Endothelial cell of umbilical vein (primary cell): Measurements from ENCODE around the gene SKP1. TPM values are rescaled to one million over a fixed set of nuclear protein-coding genes. Genes with fewer than 3 reads are reported as not detected.

Experiments used
- BruUV-seq: library from RNA; stranded (reverse); fragments of 400-500 nt; replicated peaks from 2 replicates; lab custom pipeline; 2021; lab: Mats Ljungman, UMichigan
- CTCF ChIA-PET: fragments of 300-600, 350-600 bp; sonication (Branson Sonifier 250); formaldehyde crosslinking; loops from one replicate; lab custom pipeline; 2021; ENCODE audit warnings: antibody characterized with exemption, inconsistent platforms; lab: Charles Lee
- POLR2A ChIA-PET: fragments of 300-600, 350-600 bp; sonication (Branson Sonifier 250); formaldehyde crosslinking; loops from one replicate; lab custom pipeline; 2021; ENCODE audit warnings: antibody characterized with exemption, inconsistent platforms; lab: Charles Lee
- DNase-seq: peaks from one replicate; pipeline ENCODE4 v3.0.0-alpha.2; 2011; ENCODE audit warnings: low read depth, low spot score
- FAIRE-seq: peaks from 2 replicates; lab custom pipeline; 2011; peaks lifted over from hg19 to GRCh38; lab: Jason Lieb, UNC
- H2AFZ ChIP-seq: 2 replicates; pipeline ENCODE4 v1.6.0; 2012; ENCODE audit warnings: low read depth, low read length, control low read depth, inconsistent platforms
- H3K27ac ChIP-seq: 2 replicates; pipeline ENCODE4 v1.5.1; 2011; ENCODE audit warnings: low read depth, mild to moderate bottlenecking, control low read depth, low read length, moderate library complexity; ENCODE audit not compliant: insufficient read depth
- H3K27me3 ChIP-seq, 2 experiments: 2 replicates each; pipeline versions ENCODE4 v1.6.0 to v1.6.1; 2011; ENCODE audit warnings: low read length in 2 of 2, mixed read lengths in 1 of 2; ENCODE audit not compliant: control insufficient read depth in 2 of 2, insufficient read depth in 2 of 2
- H3K36me3 ChIP-seq, 2 experiments: 2 replicates in 1 of 2; 3 replicates in 1 of 2; pipeline ENCODE4 v1.5.1; 2011; ENCODE audit warnings: low read length in 2 of 2, mild to moderate bottlenecking in 1 of 2, moderate library complexity in 1 of 2; ENCODE audit not compliant: control insufficient read depth in 2 of 2, insufficient read depth in 2 of 2; ENCODE audit errors: extremely low read depth in 1 of 2
- H3K4me1 ChIP-seq: 3 replicates; pipeline ENCODE4 v1.5.1; 2011; ENCODE audit warnings: mild to moderate bottlenecking, low read length; ENCODE audit not compliant: control insufficient read depth, insufficient read depth; ENCODE audit errors: extremely low read depth
- H3K4me2 ChIP-seq: 2 replicates; pipeline ENCODE4 v1.6.1; 2011; ENCODE audit warnings: low read length, control low read depth, mixed read lengths; ENCODE audit not compliant: insufficient read depth
- H3K4me3 ChIP-seq, 3 experiments: fragments of 200-600 bp in 1 of 3; sonication (generic), shearing (Covaris generic) in 1 of 3; replicated peaks in 1 of 3; 2 replicates each; pipeline ENCODE4 v1.5.1; 2011 to 2016; ENCODE audit warnings: control low read depth in 3 of 3, low read length in 3 of 3, mild to moderate bottlenecking in 2 of 3, inconsistent platforms in 1 of 3, low read depth in 1 of 3, moderate library complexity in 1 of 3; ENCODE audit not compliant: insufficient read depth in 1 of 3
- H3K79me2 ChIP-seq: 2 replicates; pipeline ENCODE4 v1.6.0; 2012; ENCODE audit warnings: low read length, inconsistent platforms; ENCODE audit not compliant: control insufficient read depth, insufficient read depth
- H3K9ac ChIP-seq: replicated peaks from 2 replicates; pipeline ENCODE3; 2011; ENCODE audit warnings: low read length, control low read depth; ENCODE audit not compliant: insufficient read depth; ENCODE audit errors: extremely low read depth
- H3K9me1 ChIP-seq: replicated peaks from 3 replicates; pipeline ENCODE4 v1.6.0; 2011; ENCODE audit warnings: mild to moderate bottlenecking, low read length; ENCODE audit not compliant: control insufficient read depth, insufficient read depth; ENCODE audit errors: extremely low read depth
- H3K9me3 ChIP-seq: replicated peaks from 2 replicates; pipeline ENCODE4 v1.5.1; 2012; ENCODE audit warnings: low read length, inconsistent platforms; ENCODE audit not compliant: control insufficient read depth, insufficient read depth
- H4K20me1 ChIP-seq: replicated peaks from 2 replicates; pipeline ENCODE3; 2011; ENCODE audit warnings: mild to moderate bottlenecking, low read length; ENCODE audit not compliant: control insufficient read depth, insufficient read depth; ENCODE audit errors: extremely low read depth
- CTCF ChIP-seq, 2 donors: IDR thresholded peaks; 1 replicate in 1 of 2; 2 replicates in 1 of 2; pipeline ENCODE4 v1.5.1; 2011; ENCODE audit warnings: low read length in 2 of 2, mild to moderate bottlenecking in 2 of 2, moderate library complexity in 2 of 2, control low read depth in 1 of 2, inconsistent platforms in 1 of 2, low read depth in 1 of 2; ENCODE audit not compliant: insufficient read depth in 1 of 2; ENCODE audit errors: extremely low read depth in 1 of 2
- EZH2 ChIP-seq: IDR thresholded peaks from 2 replicates; pipeline ENCODE4 v1.6.1; 2012; ENCODE audit warnings: borderline replicate concordance, low read depth, mild to moderate bottlenecking, moderate library complexity, low read length, inconsistent platforms; ENCODE audit not compliant: severe bottlenecking
- FOS ChIP-seq: IDR thresholded peaks from 2 replicates; pipeline ENCODE4 v1.6.1; 2011; ENCODE audit warnings: mild to moderate bottlenecking, low read length, moderate library complexity, borderline replicate concordance; ENCODE audit not compliant: insufficient read depth
- GATA2 ChIP-seq: IDR thresholded peaks from 2 replicates; pipeline ENCODE4 v1.7.0; 2011; ENCODE audit warnings: low read depth, mild to moderate bottlenecking, moderate library complexity, mixed read lengths, low read length; ENCODE audit not compliant: insufficient read length, insufficient read depth
- JUN ChIP-seq: IDR thresholded peaks from 2 replicates; pipeline ENCODE4 v1.6.1; 2011; ENCODE audit warnings: borderline replicate concordance, low read depth; ENCODE audit not compliant: insufficient read length, insufficient read depth
- MAX ChIP-seq: IDR thresholded peaks from 2 replicates; pipeline ENCODE4 v1.6.1; 2011; ENCODE audit not compliant: insufficient read depth, insufficient read length
- MYC ChIP-seq: IDR thresholded peaks from one replicate; pipeline ENCODE4 v1.6.1; 2011; ENCODE audit warnings: mild to moderate bottlenecking, low read depth, low read length
- POLR2A ChIP-seq: IDR thresholded peaks from 2 replicates; pipeline ENCODE4 v1.6.1; 2012; ENCODE audit warnings: low read depth, mild to moderate bottlenecking, control low read depth, low read length
- POLR2AphosphoS5 ChIP-seq: IDR thresholded peaks from 2 replicates; pipeline ENCODE4 v1.6.1; 2012; ENCODE audit warnings: low read depth, mild to moderate bottlenecking, control low read depth, low read length, moderate library complexity; ENCODE audit not compliant: insufficient read depth
- dilution Hi-C: fragments of 300-500 bp; cut with MboI; formaldehyde crosslinking; loops from one replicate; pipeline ENCODE4 v1.15.0; 2019; ENCODE audit warnings: low sequenced_read_pairs; ENCODE audit not compliant: extremely low pct_ligation_motif_present
- intact Hi-C: fragments of 100-400 bp; cut with micrococcal nuclease; formaldehyde crosslinking; loops from one replicate; pipeline ENCODE4 v1.10.0; 2022
- polyA plus RNA-seq, 4 experiments: library from polyadenylated mRNA; depleted of rRNA in 3 of 4; stranded (reverse) in 3 of 4; unstranded in 1 of 4; fragments of >200 nt; gene quantifications; 2 replicates each; pipeline versions ENCODE4 v1.2.1 to v1.2.3, GENCODE V29; 2011 to 2012; ENCODE audit warnings: missing spikeins in 1 of 4
- total RNA-seq: library from RNA; stranded (reverse); gene quantifications from 2 replicates; pipeline ENCODE4 v1.2.3, GENCODE V29; 2021

Gene SKP1
- total and polyA plus RNA-seq, 2 donors (not counting 3 experiments of a cell fraction or from before 2014, with no cell fraction given) = 214 to 320 TPM

- Histone ChIP-seq H3K36me3 (peaks cover 0 to 3% of the 10 kb centered on the region in 2 experiments), H3K27me3 (no peaks in the 10 kb centered on the region), H4K20me1 (no peaks in the 10 kb centered on the region), H3K4me1 (peaks cover 9% of the 10 kb centered on the region), H3K79me2 (no peaks in the 10 kb centered on the region), H3K9me3 (no peaks in the 10 kb centered on the region), H3K4me2 (no peak overlapping the region), H3K27ac (no peak overlapping the region), H3K9ac (no peak overlapping the region), H2AFZ (no peak overlapping the region), H3K9me1 (no peaks in the 10 kb centered on the region), H3K4me3 (no peak overlapping the region)
- POLR2A ChIA-PET = no interaction called here
- DNase-seq (no peak), FAIRE-seq (no peak)
- intact Hi-C loops = no loop called here
- no peak for TF ChIP-seq CTCF (IDR thresholded peaks at IDR 0.05; ENCODE audit: extremely low read depth in 1 of 2, insufficient read depth in 1 of 2, low read depth in 1 of 2, low read length in 2 of 2)
- TF ChIP-seq MYC = no peak
- no peak for TF ChIP-seq GATA2
- no peak for TF ChIP-seq MAX
- TF ChIP-seq JUN = no peak
- no peak for TF ChIP-seq FOS
- TF ChIP-seq POLR2A = no peak
- TF ChIP-seq EZH2 = no peak
- no peak for TF ChIP-seq POLR2AphosphoS5
- BruUV-seq = no TSS peak
- dilution Hi-C loops = no loop called here
- CTCF ChIA-PET = interaction anchor here (1.4 to 4.2 kb wide), 6 partner anchors 10 to 89 kb away, joined by 4 to 52 read pairs (median 10); no protein-coding TSS in a partner anchor
Measured at GRCh38 chr5:134128648-134128995, 48.1 kb downstream of the SKP1 start.
